ENCODE results near the gene SP8.

Gene SP8

GRCh38 chr7:20754001-20754400, 32.7 kb downstream of the SP8 start:
- no peak for DNase-seq (ENCODE audit: low read depth)

GRCh38 chr7:20749906-20750305, 36.8 kb downstream of the SP8 start:
- no peak for DNase-seq (ENCODE audit: low read depth)

GRCh38 chr7:20748853-20749252, 37.8 kb downstream of the SP8 start:
- DNase-seq (ENCODE audit: low read depth): no peak

GRCh38 chr7:20747001-20747400, 39.7 kb downstream of the SP8 start:
- no peak for DNase-seq (ENCODE audit: low read depth)

GRCh38 chr7:20745702-20746101, 41.0 kb downstream of the SP8 start:
- no peak for DNase-seq (ENCODE audit: low read depth)

GRCh38 chr7:20744954-20745446, 41.7 kb downstream of the SP8 start:
- no peak for DNase-seq (ENCODE audit: low read depth)

- DNase-seq (ENCODE audit: low read depth): no peak
These were observed 43.8 kb downstream of the SP8 start for GRCh38 chr7:20742913-20743312.

- no peak for DNase-seq (ENCODE audit: low read depth)
These were observed 44.9 kb downstream of the SP8 start for GRCh38 chr7:20741801-20742200.

GRCh38 chr7:20738518-20739481, 47.9 kb downstream of the SP8 start:
- DNase-seq (ENCODE audit: low read depth): no peak

GRCh38 chr7:20737840-20738448, 48.7 kb downstream of the SP8 start:
- DNase-seq (ENCODE audit: low read depth): no peak

- no peak for DNase-seq (ENCODE audit: low read depth)
These were observed 51.2 kb downstream of the SP8 start for GRCh38 chr7:20735346-20736065.

All from stimulated activated CD8-positive, alpha-beta memory T cell treated with anti-CD3 and anti-CD28 coated beads, Interleukin-15, amount 100 ng/mL, for 24 hours (primary cell).